Measurements from ENCODE around the gene BUB3.

BUB3 gene

DNA sequence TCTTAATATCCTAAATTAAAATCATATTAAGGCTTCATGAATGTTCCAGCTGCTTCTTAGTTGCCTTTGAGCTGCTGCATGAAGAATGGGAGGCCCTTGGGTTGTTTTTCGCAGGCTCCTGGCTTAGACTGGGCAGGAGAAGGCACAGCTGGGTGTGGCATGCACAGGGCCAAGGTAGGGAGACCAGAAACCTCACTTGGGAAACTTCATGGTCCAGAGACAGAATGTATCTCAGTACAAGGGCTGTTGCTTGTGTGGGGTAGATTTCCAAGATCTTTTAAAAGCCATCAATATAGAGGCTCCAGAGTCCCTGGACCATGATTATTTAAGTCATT is 49.9 kb downstream of the BUB3 start:
- no peak for DNase-seq (ENCODE audit: low spot score)

DNA sequence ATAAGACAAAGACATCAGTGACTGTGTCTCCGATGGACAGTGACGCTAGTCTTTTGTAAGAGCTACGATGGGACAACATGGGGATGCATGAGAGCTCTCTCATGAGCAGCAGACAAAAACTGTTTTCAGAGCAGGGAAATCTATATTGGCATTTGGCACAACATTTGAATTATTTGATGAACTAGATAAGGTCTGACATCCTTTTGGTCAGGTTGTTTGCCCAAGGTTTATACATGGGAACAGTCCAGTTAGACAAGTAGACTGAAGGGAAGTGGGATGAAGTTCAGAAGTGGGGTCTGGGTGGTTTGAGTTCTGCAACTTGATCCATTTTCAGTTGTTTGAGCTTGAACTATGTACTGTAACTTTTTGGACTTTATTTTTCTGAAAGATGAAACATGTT is 50.8 kb downstream of the BUB3 start:
- DNase-seq (ENCODE audit: low spot score): no peak

DNA sequence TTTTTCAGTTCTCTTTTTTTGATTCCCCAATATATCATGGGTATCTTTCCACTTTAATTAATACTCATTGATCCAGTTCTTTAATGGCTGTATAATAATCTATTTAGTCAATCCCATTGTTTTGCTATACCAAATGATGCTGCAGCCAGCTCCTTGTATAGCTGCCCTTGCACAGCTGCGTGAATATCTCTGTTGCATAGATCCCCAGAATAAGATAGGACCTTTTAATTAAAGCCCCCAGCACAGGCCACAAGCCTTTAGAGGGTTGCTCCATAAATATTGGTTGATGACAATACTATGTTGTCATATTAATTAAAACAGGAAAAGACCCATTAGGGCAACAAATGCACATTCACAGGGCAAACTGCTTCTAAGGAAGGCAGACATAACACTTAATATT is 57.9 kb downstream of the BUB3 start:
- DNase-seq (ENCODE audit: low spot score): no peak

DNA sequence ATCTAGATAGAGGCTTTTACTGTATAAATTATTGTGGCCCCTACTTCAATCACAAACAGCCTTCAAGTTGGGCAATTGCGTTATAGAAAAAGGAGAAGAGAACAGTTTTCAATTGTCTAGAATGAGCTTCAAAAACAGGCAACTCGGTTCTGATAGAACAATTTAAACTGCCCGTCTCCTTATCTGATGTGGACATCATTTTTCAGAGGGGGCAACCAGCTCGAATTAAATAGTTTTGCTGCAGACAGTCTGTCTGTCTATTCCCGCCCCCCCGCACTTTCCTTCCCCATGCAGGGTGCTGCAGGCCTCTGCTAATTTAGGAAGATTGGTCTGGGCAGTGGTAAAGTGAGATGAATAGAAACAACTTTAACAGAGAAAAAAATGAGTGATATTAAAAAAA is 58.4 kb downstream of the BUB3 start:
- no peak for DNase-seq (ENCODE audit: low spot score)

DNA sequence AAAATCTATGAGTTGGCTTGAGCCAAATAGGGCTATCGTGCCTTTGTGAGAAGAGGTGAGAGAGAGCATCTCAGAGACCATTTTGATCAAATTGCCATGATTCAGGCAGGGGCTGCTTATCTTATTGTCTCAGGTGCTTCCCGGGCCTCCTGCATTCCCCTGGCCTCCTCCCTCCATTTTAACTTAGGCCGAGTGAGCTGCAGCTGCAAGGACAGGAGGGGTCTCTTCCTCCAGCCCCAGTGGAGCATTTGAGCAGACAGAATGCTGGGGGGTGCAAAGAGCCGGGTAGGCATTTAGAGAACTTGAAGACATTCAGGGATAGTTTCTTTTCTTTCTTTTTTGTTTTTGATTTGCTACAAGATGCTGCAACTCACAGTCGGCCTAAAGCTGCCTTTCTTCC is 59.0 kb downstream of the BUB3 start:
- DNase-seq (ENCODE audit: low spot score): no peak

Data from HuH-7.5 (cell line).